ENCODE measurements around the gene ZFP42. TPM values are rescaled to one million over a fixed set of nuclear protein-coding genes. Genes with fewer than 3 reads are reported as not detected.

The ZFP42 gene
- total RNA-seq, 1 experiment from 2014 or later, result not detected

GRCh38 chr4:188008377-188008776 lies 12.8 kb downstream of the ZFP42 start:
- no peak overlapping the region for H3K4me3 ChIP-seq (ENCODE audit: low read length)
- no peaks in the 10 kb centered on the region for H3K27me3 ChIP-seq (ENCODE audit: low read length)
- H3K4me2 ChIP-seq (ENCODE audit: low read depth, low read length, poor library complexity, severe bottlenecking), result no peak overlapping the region
- no peaks in the 10 kb centered on the region for H3K36me3 ChIP-seq (ENCODE audit: insufficient read depth, low read length)
- H4K20me1 ChIP-seq (ENCODE audit: insufficient read depth, low read depth, low read length), result no peaks in the 10 kb centered on the region
- H3K79me2 ChIP-seq (ENCODE audit: low read length), result no peaks in the 10 kb centered on the region
- no peaks in the 10 kb centered on the region for H3K4me1 ChIP-seq (ENCODE audit: low read length)
- no peak overlapping the region for H3K9ac ChIP-seq (ENCODE audit: low read length)
- no peak overlapping the region for H2AFZ ChIP-seq (ENCODE audit: low read length)
- no peak overlapping the region for H3K27ac ChIP-seq (ENCODE audit: low read length)
- H3K9me2 ChIP-seq (replicated peaks; ENCODE audit: insufficient read depth, low read length), result no peaks in the 10 kb centered on the region
- H3K9me3 ChIP-seq (ENCODE audit: low read length), result no peaks in the 10 kb centered on the region
- no peak for DNase-seq

DNA sequence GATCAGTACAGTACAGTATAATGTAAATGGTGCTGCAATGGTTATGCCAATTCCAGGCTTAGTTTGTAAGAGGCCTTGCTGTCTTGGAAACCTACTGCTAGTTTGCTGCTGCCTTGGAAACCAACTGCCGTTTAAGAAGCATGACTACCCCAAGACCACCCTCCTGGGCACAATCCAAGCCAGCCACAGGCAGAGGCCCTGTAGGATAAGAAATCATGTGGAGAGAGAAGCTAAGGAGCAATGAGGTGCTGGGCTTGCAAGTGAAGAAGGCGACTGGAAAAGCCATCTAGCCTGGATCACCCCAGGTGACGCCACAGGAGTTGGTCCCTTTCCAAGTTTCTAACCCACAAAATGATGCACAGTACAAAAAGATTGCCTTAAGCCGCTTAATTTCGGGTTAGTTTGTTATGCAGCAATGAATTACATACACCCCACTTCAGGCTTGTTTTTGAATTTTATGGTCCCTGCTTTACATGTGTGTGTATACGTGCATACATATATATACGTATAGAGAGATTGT lies 16.9 kb downstream of the ZFP42 start:
- H4K20me1 ChIP-seq (ENCODE audit: insufficient read depth, low read depth, low read length), result no peaks in the 10 kb centered on the region
- no peaks in the 10 kb centered on the region for H3K9me2 ChIP-seq (replicated peaks; ENCODE audit: insufficient read depth, low read length)
- DNase-seq, result no peak
- no peaks in the 10 kb centered on the region for H3K27me3 ChIP-seq (ENCODE audit: low read length)
- H3K9ac ChIP-seq (ENCODE audit: low read length), result no peak overlapping the region
- no peak overlapping the region for H3K4me2 ChIP-seq (ENCODE audit: low read depth, low read length, poor library complexity, severe bottlenecking)
- H3K4me1 ChIP-seq (ENCODE audit: low read length), result no peaks in the 10 kb centered on the region
- H3K79me2 ChIP-seq (ENCODE audit: low read length), result no peaks in the 10 kb centered on the region
- no peak overlapping the region for H2AFZ ChIP-seq (ENCODE audit: low read length)
- no peak overlapping the region for H3K4me3 ChIP-seq (ENCODE audit: low read length)
- no peaks in the 10 kb centered on the region for H3K9me3 ChIP-seq (ENCODE audit: low read length)
- H3K27ac ChIP-seq (ENCODE audit: low read length), result no peak overlapping the region
- H3K36me3 ChIP-seq (ENCODE audit: insufficient read depth, low read length), result no peaks in the 10 kb centered on the region

- no peak overlapping the region for H2AFZ ChIP-seq (ENCODE audit: low read length)
- no peaks in the 10 kb centered on the region for H3K9me3 ChIP-seq (ENCODE audit: low read length)
- no peak overlapping the region for H3K4me2 ChIP-seq (ENCODE audit: low read depth, low read length, poor library complexity, severe bottlenecking)
Observed at GRCh38 chr4:188015025-188015940, 19.7 kb downstream of the ZFP42 start.

DNA sequence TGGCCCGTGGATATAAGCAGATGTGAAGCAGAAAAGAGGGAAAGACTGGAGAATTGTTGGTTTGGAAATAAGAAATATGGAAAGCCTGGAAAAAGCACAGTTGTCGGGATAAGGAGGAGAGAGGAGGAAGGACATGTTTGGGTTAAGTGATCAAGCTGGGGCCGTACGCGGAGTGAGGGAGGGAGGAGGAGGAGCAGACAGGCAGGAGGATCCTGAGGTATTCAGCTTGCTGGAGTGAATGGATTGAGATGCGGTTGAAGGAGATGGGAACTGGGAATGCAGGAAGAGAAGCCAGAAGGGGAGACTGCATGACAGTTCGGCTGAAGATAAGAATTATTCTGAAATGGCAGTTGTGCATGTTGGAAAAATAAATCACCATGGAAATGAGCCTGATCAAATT lies 21.2 kb downstream of the ZFP42 start:
- Histone ChIP-seq H3K4me2 (ENCODE audit: low read depth, low read length, poor library complexity, severe bottlenecking) (no peak overlapping the region), H3K79me2 (ENCODE audit: low read length) (no peaks in the 10 kb centered on the region), H3K36me3 (ENCODE audit: insufficient read depth, low read length) (no peaks in the 10 kb centered on the region), H3K9ac (ENCODE audit: low read length) (no peak overlapping the region), H3K9me2 (replicated peaks; ENCODE audit: insufficient read depth, low read length) (no peaks in the 10 kb centered on the region), H2AFZ (ENCODE audit: low read length) (no peak overlapping the region), H3K27me3 (ENCODE audit: low read length) (no peaks in the 10 kb centered on the region), H4K20me1 (ENCODE audit: insufficient read depth, low read depth, low read length) (no peaks in the 10 kb centered on the region), H3K4me1 (ENCODE audit: low read length) (no peaks in the 10 kb centered on the region), H3K27ac (ENCODE audit: low read length) (no peak overlapping the region), H3K4me3 (ENCODE audit: low read length) (no peak overlapping the region), H3K9me3 (ENCODE audit: low read length) (no peaks in the 10 kb centered on the region)
- DNase-seq, result no peak

More at GRCh38 chr4:188015025-188015940, 19.7 kb downstream of the ZFP42 start:
- no peaks in the 10 kb centered on the region for H3K4me1 ChIP-seq (ENCODE audit: low read length)
- H3K9me2 ChIP-seq (replicated peaks; ENCODE audit: insufficient read depth, low read length), result no peaks in the 10 kb centered on the region
- DNase-seq, result no peak
- no peaks in the 10 kb centered on the region for H3K79me2 ChIP-seq (ENCODE audit: low read length)
- no peak overlapping the region for H3K4me3 ChIP-seq (ENCODE audit: low read length)
- H3K27me3 ChIP-seq (ENCODE audit: low read length), result no peaks in the 10 kb centered on the region
- H3K36me3 ChIP-seq (ENCODE audit: insufficient read depth, low read length), result no peaks in the 10 kb centered on the region
- no peaks in the 10 kb centered on the region for H4K20me1 ChIP-seq (ENCODE audit: insufficient read depth, low read depth, low read length)
- no peak overlapping the region for H3K9ac ChIP-seq (ENCODE audit: low read length)
- no peak overlapping the region for H3K27ac ChIP-seq (ENCODE audit: low read length)

DNA sequence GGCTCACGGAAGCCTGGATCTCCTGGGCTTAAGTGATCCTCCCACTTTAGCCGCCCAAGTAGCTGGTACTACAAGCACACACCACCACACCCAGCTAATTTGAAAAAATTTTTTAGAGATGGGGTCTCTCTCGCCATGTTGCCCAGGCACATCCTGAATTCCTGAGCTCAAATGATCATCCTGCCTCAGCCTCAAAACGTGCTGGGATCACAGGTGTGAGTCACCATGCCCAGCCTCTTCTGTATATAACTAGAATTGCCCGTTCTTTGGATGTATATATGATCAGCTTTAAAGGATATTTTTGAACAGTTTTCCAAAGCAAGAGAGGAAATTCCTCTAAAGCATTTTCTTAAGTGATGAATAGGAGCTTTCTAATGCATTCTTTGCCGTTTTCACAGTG lies 22.7 kb downstream of the ZFP42 start:
- H3K27ac ChIP-seq (ENCODE audit: low read length), result no peak overlapping the region
- no peak for DNase-seq
- no peak overlapping the region for H3K4me2 ChIP-seq (ENCODE audit: low read depth, low read length, poor library complexity, severe bottlenecking)
- no peak overlapping the region for H3K4me3 ChIP-seq (ENCODE audit: low read length)
- no peaks in the 10 kb centered on the region for H3K9me3 ChIP-seq (ENCODE audit: low read length)
- H3K36me3 ChIP-seq (ENCODE audit: insufficient read depth, low read length), result no peaks in the 10 kb centered on the region
- no peaks in the 10 kb centered on the region for H4K20me1 ChIP-seq (ENCODE audit: insufficient read depth, low read depth, low read length)
- H2AFZ ChIP-seq (ENCODE audit: low read length), result no peak overlapping the region
- H3K27me3 ChIP-seq (ENCODE audit: low read length), result no peaks in the 10 kb centered on the region
- H3K9me2 ChIP-seq (replicated peaks; ENCODE audit: insufficient read depth, low read length), result no peaks in the 10 kb centered on the region
- H3K79me2 ChIP-seq (ENCODE audit: low read length), result no peaks in the 10 kb centered on the region
- H3K9ac ChIP-seq (ENCODE audit: low read length), result no peak overlapping the region
- H3K4me1 ChIP-seq (ENCODE audit: low read length), result no peaks in the 10 kb centered on the region

- no peak overlapping the region for H3K4me3 ChIP-seq (ENCODE audit: low read length)
- no peaks in the 10 kb centered on the region for H3K79me2 ChIP-seq (ENCODE audit: low read length)
- no peak overlapping the region for H2AFZ ChIP-seq (ENCODE audit: low read length)
- H4K20me1 ChIP-seq (ENCODE audit: insufficient read depth, low read depth, low read length), result no peaks in the 10 kb centered on the region
- no peak overlapping the region for H3K27ac ChIP-seq (ENCODE audit: low read length)
- H3K9me2 ChIP-seq (replicated peaks; ENCODE audit: insufficient read depth, low read length), result no peaks in the 10 kb centered on the region
- H3K27me3 ChIP-seq (ENCODE audit: low read length), result no peaks in the 10 kb centered on the region
- no peak overlapping the region for H3K9ac ChIP-seq (ENCODE audit: low read length)
- no peaks in the 10 kb centered on the region for H3K4me1 ChIP-seq (ENCODE audit: low read length)
- H3K9me3 ChIP-seq (ENCODE audit: low read length), result no peaks in the 10 kb centered on the region
- no peaks in the 10 kb centered on the region for H3K36me3 ChIP-seq (ENCODE audit: insufficient read depth, low read length)
- no peak overlapping the region for H3K4me2 ChIP-seq (ENCODE audit: low read depth, low read length, poor library complexity, severe bottlenecking)
- DNase-seq, result no peak
Observed at GRCh38 chr4:188021548-188022249, 26.1 kb downstream of the ZFP42 start.

DNA sequence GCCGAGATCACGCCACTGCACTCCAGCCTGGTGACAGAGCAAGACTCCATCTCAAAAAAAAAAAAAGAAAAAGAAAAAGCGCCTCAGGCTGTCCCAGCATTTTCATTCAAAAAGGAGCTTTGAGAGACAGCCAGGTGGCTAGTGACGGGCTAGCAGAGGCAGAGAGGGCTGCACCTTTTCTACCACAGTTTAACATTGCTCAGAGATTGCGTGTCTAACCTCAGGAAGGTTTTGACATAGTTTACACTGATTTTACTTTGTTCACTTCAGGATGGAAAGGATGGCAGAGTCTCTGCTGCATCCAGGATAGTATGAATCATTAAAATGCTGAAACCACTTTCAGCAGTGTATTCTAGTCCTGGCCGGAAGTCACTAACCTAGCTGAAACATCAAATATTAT lies 28.1 kb downstream of the ZFP42 start:
- Histone ChIP-seq H3K4me1 (ENCODE audit: low read length) (no peaks in the 10 kb centered on the region), H4K20me1 (ENCODE audit: insufficient read depth, low read depth, low read length) (no peaks in the 10 kb centered on the region), H3K9me3 (ENCODE audit: low read length) (no peaks in the 10 kb centered on the region), H2AFZ (ENCODE audit: low read length) (no peak overlapping the region), H3K9me2 (replicated peaks; ENCODE audit: insufficient read depth, low read length) (no peaks in the 10 kb centered on the region), H3K4me3 (ENCODE audit: low read length) (no peak overlapping the region), H3K9ac (ENCODE audit: low read length) (no peak overlapping the region), H3K27ac (ENCODE audit: low read length) (no peak overlapping the region), H3K36me3 (ENCODE audit: insufficient read depth, low read length) (no peaks in the 10 kb centered on the region), H3K27me3 (ENCODE audit: low read length) (no peaks in the 10 kb centered on the region), H3K79me2 (ENCODE audit: low read length) (no peaks in the 10 kb centered on the region), H3K4me2 (ENCODE audit: low read depth, low read length, poor library complexity, severe bottlenecking) (no peak overlapping the region)
- DNase-seq, result no peak

- H3K27me3 ChIP-seq (ENCODE audit: low read length), result no peaks in the 10 kb centered on the region
- no peak overlapping the region for H3K4me3 ChIP-seq (ENCODE audit: low read length)
- no peak overlapping the region for H3K27ac ChIP-seq (ENCODE audit: low read length)
- no peak overlapping the region for H3K4me2 ChIP-seq (ENCODE audit: low read depth, low read length, poor library complexity, severe bottlenecking)
- no peaks in the 10 kb centered on the region for H3K9me3 ChIP-seq (ENCODE audit: low read length)
- H3K9ac ChIP-seq (ENCODE audit: low read length), result no peak overlapping the region
- no peaks in the 10 kb centered on the region for H3K9me2 ChIP-seq (replicated peaks; ENCODE audit: insufficient read depth, low read length)
- no peaks in the 10 kb centered on the region for H4K20me1 ChIP-seq (ENCODE audit: insufficient read depth, low read depth, low read length)
- no peaks in the 10 kb centered on the region for H3K4me1 ChIP-seq (ENCODE audit: low read length)
- no peak for DNase-seq
- H3K79me2 ChIP-seq (ENCODE audit: low read length), result no peaks in the 10 kb centered on the region
- no peaks in the 10 kb centered on the region for H3K36me3 ChIP-seq (ENCODE audit: insufficient read depth, low read length)
- H2AFZ ChIP-seq (ENCODE audit: low read length), result no peak overlapping the region
Observed at GRCh38 chr4:188025476-188025875, 29.9 kb downstream of the ZFP42 start.

Measured in Karpas-422 (cell line).